Subcutaneous adipose tissue (tissue), 4 donors: ENCODE data around the gene PRKAA2. TPM values are rescaled to one million over a fixed set of nuclear protein-coding genes. Genes with fewer than 3 reads are reported as not detected.

Experiments used
- total RNA-seq, 4 donors: library from RNA; depleted of rRNA; stranded (reverse); fragments of >200 nt; gene quantifications; one replicate each; pipeline ENCODE4 v1.1.0, GENCODE V29; 2016
- TF ChIP-seq, protein P1 (sequence below): fragments of 450-650 bp; IDR thresholded peaks from one replicate; pipeline ENCODE4 v1.5.1; 2016; ENCODE audit warnings: low read depth, mild to moderate bottlenecking, control low read depth, antibody characterized with exemption, moderate library complexity

Gene PRKAA2
- total RNA-seq, 4 donors from 2014 or later, result 1.6 to 3.0 (median 2.1) TPM

DNA sequence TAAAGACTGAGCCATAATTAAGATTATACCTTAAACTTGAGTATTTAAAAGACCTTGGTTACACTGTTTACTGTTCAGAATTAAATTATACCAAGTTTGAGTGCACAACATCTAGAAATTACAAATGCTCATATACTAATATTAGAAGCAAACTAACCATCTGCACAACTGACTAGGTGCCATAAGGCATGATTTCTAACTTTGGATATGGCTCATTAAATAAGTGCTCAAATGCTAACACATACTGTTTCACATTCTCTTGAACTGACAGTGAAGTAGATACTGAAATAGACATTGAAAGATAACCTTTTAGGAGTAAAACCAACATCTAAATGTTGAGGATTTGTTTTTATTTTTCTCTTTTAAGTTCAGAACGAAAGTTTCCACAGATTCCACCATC, 74.1 kb downstream of the PRKAA2 start:
- TF ChIP-seq, protein P1, sequence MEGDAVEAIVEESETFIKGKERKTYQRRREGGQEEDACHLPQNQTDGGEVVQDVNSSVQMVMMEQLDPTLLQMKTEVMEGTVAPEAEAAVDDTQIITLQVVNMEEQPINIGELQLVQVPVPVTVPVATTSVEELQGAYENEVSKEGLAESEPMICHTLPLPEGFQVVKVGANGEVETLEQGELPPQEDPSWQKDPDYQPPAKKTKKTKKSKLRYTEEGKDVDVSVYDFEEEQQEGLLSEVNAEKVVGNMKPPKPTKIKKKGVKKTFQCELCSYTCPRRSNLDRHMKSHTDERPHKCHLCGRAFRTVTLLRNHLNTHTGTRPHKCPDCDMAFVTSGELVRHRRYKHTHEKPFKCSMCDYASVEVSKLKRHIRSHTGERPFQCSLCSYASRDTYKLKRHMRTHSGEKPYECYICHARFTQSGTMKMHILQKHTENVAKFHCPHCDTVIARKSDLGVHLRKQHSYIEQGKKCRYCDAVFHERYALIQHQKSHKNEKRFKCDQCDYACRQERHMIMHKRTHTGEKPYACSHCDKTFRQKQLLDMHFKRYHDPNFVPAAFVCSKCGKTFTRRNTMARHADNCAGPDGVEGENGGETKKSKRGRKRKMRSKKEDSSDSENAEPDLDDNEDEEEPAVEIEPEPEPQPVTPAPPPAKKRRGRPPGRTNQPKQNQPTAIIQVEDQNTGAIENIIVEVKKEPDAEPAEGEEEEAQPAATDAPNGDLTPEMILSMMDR, result no peak

DNA sequence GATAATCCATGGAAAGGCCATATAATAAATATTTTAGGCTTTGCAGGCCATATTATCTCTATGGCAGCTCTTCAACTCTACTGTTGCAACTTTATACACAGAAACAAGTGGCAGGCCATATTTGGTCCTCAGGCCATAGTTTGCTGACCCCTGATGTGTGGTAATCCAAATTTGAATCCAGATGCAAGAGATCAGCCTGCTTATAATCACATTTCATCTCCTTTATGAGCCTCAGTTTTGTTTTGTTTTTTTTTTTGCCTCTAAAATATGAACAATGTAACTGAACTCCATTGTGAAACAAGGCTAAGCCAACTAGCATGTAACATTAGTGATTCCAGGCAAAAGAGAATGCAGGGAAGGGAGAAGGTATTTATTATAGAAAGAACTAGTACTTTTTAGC, 81.6 kb downstream of the PRKAA2 start:
- TF ChIP-seq, protein P1, result no peak

DNA sequence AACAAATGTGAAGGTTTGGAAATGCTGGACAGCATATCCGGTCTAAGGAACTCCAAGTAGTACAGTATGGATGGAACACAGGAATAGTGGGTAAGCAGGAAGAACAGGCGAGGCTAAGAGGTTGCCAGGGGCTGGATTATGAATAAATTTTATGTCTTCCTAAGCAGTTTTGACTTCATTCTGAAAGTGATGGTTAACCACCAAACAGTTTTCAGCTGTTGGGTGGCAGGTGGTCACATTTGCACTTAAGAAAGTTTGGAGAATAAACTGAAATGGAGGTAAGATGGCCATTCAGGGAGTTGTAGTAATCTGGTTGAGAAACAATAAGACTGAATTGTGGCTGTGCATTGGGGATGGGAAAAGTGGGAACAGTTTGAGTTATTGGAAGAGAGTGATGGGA, 83.8 kb downstream of the PRKAA2 start:
- TF ChIP-seq, protein P1, result no peak

DNA sequence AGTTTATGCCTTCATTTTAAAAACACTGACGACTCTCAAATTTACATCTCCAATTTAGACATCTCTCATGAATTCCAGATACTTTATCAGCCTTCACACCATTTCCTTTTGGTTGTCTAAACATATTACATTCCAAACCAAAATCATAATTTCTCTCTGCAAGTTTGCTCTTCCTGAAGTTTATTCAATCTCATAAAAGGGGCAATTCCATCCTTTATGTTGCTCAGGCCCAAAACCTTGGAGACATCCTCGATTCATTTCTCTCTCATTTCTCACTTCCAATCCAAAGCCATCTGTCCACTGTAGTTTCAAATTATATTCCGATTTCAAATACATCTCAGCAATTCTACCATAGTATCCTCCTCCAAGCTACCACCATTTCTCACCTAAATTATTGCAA, 100.1 kb downstream of the PRKAA2 start:
- TF ChIP-seq, protein P1, result no peak

DNA sequence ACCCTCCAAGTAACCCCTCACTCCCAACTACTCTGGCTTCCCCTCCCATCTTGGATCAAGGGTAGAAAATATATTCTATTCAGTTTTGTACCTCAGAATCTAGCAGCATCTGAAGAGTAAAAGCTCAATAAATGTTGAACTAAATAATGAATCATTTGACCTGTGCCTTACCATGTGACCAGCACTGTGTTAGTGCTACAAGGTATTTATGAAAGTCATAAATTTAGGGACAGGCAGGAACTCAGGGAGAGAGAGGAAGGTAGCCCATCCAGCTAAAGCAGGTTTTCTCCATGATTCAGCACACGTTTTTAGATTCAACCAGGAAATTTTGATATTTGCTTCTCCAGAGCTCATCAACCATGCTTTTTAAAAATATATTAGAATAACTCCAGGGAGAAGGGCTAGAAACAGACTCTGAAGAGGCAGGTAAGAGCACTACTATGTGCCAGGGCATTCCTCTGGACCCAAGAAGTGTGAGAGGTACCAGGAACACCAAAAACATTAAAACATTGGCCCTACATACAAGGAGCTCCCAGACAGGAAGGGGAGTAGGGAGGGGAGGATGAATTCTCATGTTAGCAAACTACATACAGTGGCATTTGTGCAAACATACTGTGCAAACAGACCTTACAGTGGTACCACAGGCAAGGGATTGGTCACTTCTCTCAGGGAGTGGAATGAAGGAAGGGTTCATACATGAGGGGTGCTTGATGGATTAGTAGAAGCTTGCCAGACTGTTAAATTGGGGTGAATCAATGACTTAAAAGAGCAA, 109.8 kb downstream of the PRKAA2 start:
- TF ChIP-seq, protein P1, result no peak

DNA sequence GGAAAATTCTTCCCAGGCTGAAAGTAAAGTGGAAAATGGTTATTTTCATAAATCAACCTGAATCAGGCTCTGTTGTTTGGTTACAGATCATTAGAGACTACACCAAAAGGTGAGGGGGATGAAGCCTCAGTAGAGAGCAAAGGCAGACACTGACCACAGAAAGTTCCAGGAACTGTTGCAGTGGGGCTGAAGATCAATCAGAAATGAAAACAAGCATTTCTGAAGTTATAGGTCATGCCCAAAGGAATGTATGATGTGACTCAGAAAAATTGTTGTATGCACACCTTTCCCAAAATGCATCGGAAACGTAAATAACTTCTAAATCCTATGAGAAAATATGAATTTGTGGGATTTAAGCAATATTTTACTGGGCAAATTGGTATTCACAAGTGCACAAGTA, 110.8 kb downstream of the PRKAA2 start:
- TF ChIP-seq, protein P1, result no peak

DNA sequence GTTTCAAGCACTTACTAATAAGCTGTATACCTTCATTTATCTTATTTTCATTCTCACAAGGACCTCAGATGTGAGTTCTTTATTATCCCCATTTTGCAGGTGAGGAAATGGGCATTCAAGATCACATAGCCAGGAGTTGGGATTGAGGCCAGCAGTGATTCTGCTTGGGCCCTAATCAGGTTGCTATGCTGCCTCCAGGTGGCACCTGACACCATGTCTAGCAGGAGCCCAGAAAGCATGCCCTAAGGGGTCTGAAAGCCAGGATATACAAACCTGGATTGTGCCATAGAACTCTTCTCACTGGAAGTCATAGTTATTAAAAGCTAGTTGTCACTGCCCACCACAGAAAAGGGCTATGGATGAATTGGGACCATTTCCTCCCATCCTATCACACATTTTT, 113.0 kb downstream of the PRKAA2 start:
- TF ChIP-seq, protein P1, result no peak
